Psoas muscle (tissue), 8 donors: ENCODE results near the gene DXO. TPM values are rescaled to one million over a fixed set of nuclear protein-coding genes. Genes with fewer than 3 reads are reported as not detected.
A peak's percentile ranks its signal among the peaks of the same experiment; 100 is the strongest.

Experiments
- ATAC-seq, 4 donors: fragments of 200-7000 bp; cut with Tn5 transposase; one replicate each; pipeline ENCODE4 v1.9.1; 2020; ENCODE audit warnings: moderate library complexity in 3 of 4, mild to moderate bottlenecking in 2 of 4
- DNase-seq, 2 donors: peaks; one replicate each; pipeline ENCODE4 v3.0.0-alpha.2; 2020
- H3K27ac ChIP-seq: fragments of 200-600 bp; one replicate; pipeline ENCODE4 v1.8.0; 2022
- H3K27me3 ChIP-seq, 3 donors: fragments of 200-600 bp in 1 of 3; one replicate each; pipeline versions ENCODE4 v1.6.1 to v1.8.0; 2013 to 2022; ENCODE audit warnings: low read length in 2 of 3, mild to moderate bottlenecking in 2 of 3, moderate library complexity in 1 of 3; ENCODE audit not compliant: insufficient read depth in 3 of 3
- H3K36me3 ChIP-seq, 2 donors: fragments of 200-600 bp in 1 of 2; one replicate each; pipeline versions ENCODE4 v1.6.1 to v1.8.0; 2013 to 2022; ENCODE audit warnings: low read depth in 1 of 2, mild to moderate bottlenecking in 1 of 2, moderate library complexity in 1 of 2; ENCODE audit not compliant: insufficient read depth in 1 of 2
- H3K4me1 ChIP-seq: fragments of 200-600 bp; one replicate; pipeline ENCODE4 v1.8.0; 2022
- H3K4me3 ChIP-seq: fragments of 200-600 bp; one replicate; pipeline ENCODE4 v1.8.0; 2022; ENCODE audit warnings: mild to moderate bottlenecking
- H3K9me3 ChIP-seq: fragments of 200-600 bp; one replicate; pipeline ENCODE4 v1.8.0; 2022
- WGBS, 3 donors: extraction: QIAGEN DNeasy Blood & Tissue Kit; methylation state at CpG; one replicate each; pipeline versions ENCODE4 v1.1.6 to v1.1.7; 2013; 5-methylcytosine and 5-hydroxymethylcytosine counted together
- intact Hi-C, 2 donors: fragments of 100-400 bp; cut with DNase I; formaldehyde crosslinking; loops; one replicate each; pipeline versions ENCODE4 v1.11.0 to v1.14.2; 2022
- polyA plus RNA-seq, 3 donors: library from polyadenylated mRNA; stranded (reverse); fragments of 200-250 nt; gene quantifications; one replicate each; pipeline ENCODE4 v1.2.3, GENCODE V29; 2013
- total RNA-seq, 4 donors: library from RNA; stranded (reverse); fragmentation: NEBNext Ultra II Directional in 2 of 4; extraction: Animal tissue kit (Norgen Biotek cat#: 25700) in 2 of 4; gene quantifications; one replicate each; pipeline versions ENCODE4 v1.2.1 to v1.2.4, GENCODE V29; 2021 to 2023
- TF ChIP-seq, protein P1 (sequence below): fragments of 200-600 bp; IDR thresholded peaks from one replicate; pipeline ENCODE4 v1.8.0; 2022; ENCODE audit warnings: antibody characterized with exemption
- donor health status: healthy with polysubstance abuse.
- donor health status: DM: no; HTN: no; CAD: no; lungs with moderate emphysema.
- donor health status: Bipolar disorder and iron deficiency.
- donor health status: healthy.
- donor health status: DM: yes; HTN: yes; CAD: no.
- donor health status: DM: no; HTN: no; CAD: no.
- donor health status: DM: no; HTN: no; CAD: no.
- donor health status: DM: yes; HTN: yes; CAD: no.

DXO gene
- total and polyA plus RNA-seq, 7 donors: 7.4 to 20.6 (median 9.5) TPM

DNA sequence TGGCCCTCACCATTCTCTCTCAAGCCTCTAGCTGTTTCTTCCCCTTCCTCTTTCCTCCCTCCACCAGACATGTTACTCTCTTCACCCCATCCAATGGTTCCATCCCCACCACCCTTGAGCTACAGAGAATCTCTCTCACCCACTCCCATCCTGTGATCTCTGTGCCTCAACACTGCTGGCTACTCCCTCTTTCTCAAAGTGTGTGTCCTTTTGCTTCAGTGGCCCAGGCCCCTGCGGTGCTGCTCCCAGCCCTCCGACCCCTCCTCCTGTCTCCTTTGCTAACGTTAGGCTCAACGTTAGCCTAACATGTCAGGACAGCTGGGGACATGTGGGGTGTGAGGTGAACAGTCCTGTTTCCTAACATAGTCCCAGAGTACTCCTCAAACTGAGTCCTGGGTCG lies 19.0 kb downstream of the DXO start:
- peaks cover 7% of the 10 kb centered on the region for H3K4me1 ChIP-seq
- ATAC-seq (no peak), DNase-seq (no peak)
- no peaks in the 10 kb centered on the region for H3K9me3 ChIP-seq
- intact Hi-C loops: loop anchor here (2.0 to 5.0 kb wide), 5 partner anchors 50 to 406 kb away; partner anchors contain the start of genes LY6G5C (in 2 of the 2), ZBTB12 (in 2 of the 2), ATP6V1G2 (in 1 of the 2) and CSNK2B (in 1 of the 2)
- peaks cover 0 to 66% of the 10 kb centered on the region in 2 donors for H3K36me3 ChIP-seq
- H3K27ac ChIP-seq: no peak overlapping the region
- H3K4me3 ChIP-seq: no peak overlapping the region
- TF ChIP-seq, protein P1, sequence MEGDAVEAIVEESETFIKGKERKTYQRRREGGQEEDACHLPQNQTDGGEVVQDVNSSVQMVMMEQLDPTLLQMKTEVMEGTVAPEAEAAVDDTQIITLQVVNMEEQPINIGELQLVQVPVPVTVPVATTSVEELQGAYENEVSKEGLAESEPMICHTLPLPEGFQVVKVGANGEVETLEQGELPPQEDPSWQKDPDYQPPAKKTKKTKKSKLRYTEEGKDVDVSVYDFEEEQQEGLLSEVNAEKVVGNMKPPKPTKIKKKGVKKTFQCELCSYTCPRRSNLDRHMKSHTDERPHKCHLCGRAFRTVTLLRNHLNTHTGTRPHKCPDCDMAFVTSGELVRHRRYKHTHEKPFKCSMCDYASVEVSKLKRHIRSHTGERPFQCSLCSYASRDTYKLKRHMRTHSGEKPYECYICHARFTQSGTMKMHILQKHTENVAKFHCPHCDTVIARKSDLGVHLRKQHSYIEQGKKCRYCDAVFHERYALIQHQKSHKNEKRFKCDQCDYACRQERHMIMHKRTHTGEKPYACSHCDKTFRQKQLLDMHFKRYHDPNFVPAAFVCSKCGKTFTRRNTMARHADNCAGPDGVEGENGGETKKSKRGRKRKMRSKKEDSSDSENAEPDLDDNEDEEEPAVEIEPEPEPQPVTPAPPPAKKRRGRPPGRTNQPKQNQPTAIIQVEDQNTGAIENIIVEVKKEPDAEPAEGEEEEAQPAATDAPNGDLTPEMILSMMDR: no peak
- 69 to 74% (median 69%) methylated on average over 5 of the region's 5 CpGs for WGBS, 3 donors
- H3K27me3 ChIP-seq: no peaks in the 10 kb centered on the region

DNA sequence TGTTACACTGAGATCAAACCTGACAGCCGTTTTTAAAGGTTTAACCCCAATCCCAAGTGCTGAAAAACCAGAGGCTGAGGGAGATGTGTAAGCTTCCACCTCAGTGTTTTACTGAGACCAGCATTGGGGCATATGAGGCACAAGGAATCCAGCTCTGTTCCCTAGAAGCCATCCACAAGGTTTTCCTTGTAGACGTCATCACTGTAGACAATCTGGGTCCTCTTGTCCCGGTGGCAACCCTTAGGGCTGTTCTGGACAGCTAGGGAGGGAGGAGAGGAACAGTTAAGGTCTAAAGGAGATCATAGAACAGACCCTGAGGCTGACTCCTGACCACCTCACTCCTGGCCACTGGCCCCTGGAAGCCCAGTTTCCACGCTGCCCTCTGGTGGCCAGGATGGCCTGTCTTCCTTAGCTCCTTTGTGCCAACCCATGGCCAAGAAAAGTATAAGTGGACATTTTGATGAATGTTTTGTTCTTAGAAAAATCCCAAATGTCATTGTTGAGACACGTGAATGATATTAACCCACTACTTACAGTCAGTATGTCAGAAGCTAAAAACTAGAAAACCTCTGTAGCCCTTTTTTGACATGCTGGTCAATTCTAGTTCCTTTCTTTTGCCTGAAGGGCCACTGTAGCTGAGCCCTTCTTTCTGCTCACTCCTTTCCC lies 19.7 kb downstream of the DXO start:
- Histone ChIP-seq H3K27ac (no peak overlapping the region), H3K36me3 (peaks cover 0 to 64% of the 10 kb centered on the region in 2 donors), H3K4me1 (peaks cover 1% of the 10 kb centered on the region), H3K9me3 (no peaks in the 10 kb centered on the region), H3K27me3 (no peaks in the 10 kb centered on the region), H3K4me3 (no peak overlapping the region)
- ATAC-seq (peak; percentile 68 to 86 (median 72)), DNase-seq (peak; percentile 66 to 79)
- TF ChIP-seq, protein P1: peak; percentile 72
- WGBS, 3 donors: 43 to 58% (median 57%) methylated on average over 5 of the region's 5 CpGs
- intact Hi-C loops: loop anchor here (2.0 to 5.0 kb wide), 5 partner anchors 49 to 405 kb away; partner anchors contain the start of genes LY6G5C (in 2 of the 2), ZBTB12 (in 2 of the 2), ATP6V1G2 (in 1 of the 2) and CSNK2B (in 1 of the 2)

DNA sequence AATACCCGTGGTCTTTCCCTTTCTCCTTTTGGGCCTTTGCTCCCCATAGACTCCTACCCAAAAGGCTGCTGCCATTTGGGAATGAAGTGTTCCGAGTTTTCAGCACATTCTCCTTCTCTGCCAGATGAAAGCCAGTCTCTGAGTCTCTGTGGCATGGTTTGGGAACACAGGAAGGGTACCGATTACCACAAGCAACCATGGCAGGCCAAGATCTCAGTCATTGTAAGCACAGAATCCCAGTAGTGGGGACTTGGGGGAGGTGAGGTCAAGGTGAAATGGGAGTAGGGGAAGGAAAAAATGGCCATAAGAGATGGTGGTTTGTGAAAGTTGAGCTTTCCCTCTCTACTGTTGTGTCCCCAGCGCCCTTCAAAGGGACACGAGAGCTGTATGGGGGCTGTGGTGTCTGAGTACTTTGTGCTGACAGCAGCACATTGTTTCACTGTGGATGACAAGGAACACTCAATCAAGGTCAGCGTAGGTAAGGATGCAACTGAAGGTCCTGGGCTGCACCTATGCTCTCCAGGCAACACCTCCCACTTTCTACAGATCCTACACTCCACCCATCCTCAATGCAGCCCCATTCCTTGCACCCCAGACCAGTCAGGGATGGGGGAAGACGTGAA lies 21.9 kb downstream of the DXO start:
- intact Hi-C loops: loop anchor here (5.0 kb wide), 4 partner anchors 48 to 403 kb away; partner anchors contain the start of genes LY6G5C (in 2 of the 2), ATP6V1G2 (in 1 of the 2), CSNK2B (in 1 of the 2) and LY6G5B (in 1 of the 2)
- Histone ChIP-seq H3K4me3 (no peak overlapping the region), H3K27me3 (peaks cover 0 to 2% (median 0%) of the 10 kb centered on the region in 3 donors), H3K9me3 (no peaks in the 10 kb centered on the region), H3K36me3 (peaks cover 0 to 41% of the 10 kb centered on the region in 2 donors), H3K27ac (no peak overlapping the region), H3K4me1 (no peaks in the 10 kb centered on the region)
- DNase-seq (no peak), ATAC-seq (no peak)
- 71 to 79% (median 73%) methylated on average over 7 of the region's 7 CpGs for WGBS, 3 donors
- TF ChIP-seq, protein P1: no peak

DNA sequence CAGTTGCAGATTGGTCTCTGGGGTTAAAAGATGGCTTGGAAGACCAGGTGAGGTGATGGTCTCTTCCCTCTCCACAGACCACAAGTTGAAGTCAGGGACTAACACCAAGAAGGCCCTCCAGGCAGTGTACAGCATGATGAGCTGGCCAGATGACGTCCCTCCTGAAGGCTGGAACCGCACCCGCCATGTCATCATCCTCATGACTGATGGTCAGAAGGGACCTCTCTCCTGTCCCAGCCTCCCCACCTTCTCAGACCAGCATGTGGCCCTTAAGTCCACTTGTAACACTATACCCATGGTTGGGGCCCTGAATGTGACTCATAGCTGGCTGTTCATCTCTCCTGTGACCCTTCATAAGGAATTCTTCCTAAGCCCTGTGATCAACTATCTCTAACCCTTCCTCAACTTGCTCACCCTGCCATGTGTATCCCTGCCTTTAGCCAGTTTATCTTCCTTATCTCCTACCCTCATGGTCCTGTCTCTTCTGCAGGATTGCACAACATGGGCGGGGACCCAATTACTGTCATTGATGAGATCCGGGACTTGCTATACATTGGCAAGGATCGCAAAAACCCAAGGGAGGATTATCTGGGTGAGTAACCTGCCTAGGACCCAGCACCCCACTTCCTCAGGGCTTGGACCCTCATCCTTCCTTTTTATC lies 23.1 kb downstream of the DXO start:
- 80 to 82% (median 82%) methylated on average over 6 of the region's 6 CpGs for WGBS, 3 donors
- Histone ChIP-seq H3K27me3 (peaks cover 0 to 12% (median 0%) of the 10 kb centered on the region in 3 donors), H3K4me1 (no peaks in the 10 kb centered on the region), H3K4me3 (no peak overlapping the region), H3K27ac (no peak overlapping the region), H3K9me3 (no peaks in the 10 kb centered on the region), H3K36me3 (peaks cover 0 to 30% of the 10 kb centered on the region in 2 donors)
- TF ChIP-seq, protein P1: no peak
- DNase-seq (no peak), ATAC-seq (peak in 2 of 4 donors; percentile 15 to 29)
- intact Hi-C loops: no loop called here
